Hematopoietic multipotent progenitor cell treated with erythropoietin and hydrocortisone succinate and interleukin-3 and kit ligand, for 6 days (in vitro differentiated cells): ENCODE results near the gene DHRS2.
"Not testable (repeated sequence)": the region's sequence is repeated elsewhere in the genome, so short reads cannot be mapped to it uniquely, and the experiment has no call there.

Source experiments
- DNase-seq: peaks from one replicate; pipeline ENCODE4 v3.0.0-alpha.2; 2015

The DHRS2 gene, protein sequence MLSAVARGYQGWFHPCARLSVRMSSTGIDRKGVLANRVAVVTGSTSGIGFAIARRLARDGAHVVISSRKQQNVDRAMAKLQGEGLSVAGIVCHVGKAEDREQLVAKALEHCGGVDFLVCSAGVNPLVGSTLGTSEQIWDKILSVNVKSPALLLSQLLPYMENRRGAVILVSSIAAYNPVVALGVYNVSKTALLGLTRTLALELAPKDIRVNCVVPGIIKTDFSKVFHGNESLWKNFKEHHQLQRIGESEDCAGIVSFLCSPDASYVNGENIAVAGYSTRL

DNA sequence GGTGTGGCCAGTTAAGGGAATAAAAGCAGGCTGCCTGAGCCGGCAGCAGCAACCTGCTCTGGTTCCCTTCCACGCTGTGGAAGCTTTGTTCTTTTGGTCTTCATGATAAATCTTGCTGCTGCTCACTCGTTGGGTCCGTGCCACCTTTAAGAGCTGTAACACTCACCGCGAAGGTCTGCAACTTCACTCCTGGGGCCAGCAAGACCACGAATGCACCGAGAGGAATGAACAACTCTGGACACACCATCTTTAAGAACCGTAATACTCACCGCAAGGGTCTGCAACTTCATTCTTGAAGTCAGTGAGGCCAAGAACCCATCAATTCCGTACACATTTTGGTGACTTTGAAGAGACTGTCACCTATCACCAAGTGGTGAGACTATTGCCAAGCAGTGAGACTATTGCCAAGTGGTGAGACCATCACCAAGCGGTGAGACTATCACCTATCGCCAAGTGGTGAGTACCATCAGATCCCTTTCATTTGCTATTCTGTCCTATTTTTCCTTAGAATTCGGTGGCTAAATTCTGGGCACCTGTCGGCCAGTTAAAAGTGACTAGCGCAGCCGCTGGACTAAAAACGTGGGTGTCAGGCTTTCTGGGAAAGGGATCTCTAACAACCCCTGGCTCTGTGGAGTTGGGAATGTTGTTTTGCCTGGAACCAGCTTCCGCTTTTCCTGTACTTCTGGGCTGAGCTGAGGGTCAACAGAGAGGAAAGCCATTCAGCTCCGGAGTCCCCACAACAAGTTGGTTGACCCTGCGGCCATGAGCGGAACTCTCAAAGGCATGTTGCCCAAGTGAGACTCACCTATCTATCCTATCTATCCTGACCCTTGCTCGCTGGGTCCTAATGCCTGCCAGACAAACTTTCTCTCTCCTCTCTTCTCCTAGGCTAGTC lies at the start of gene DHRS2:
TSS of gene DHRS2 (plus strand) at position 48 of the 895 bp plus-strand sequence. CDS start 2,501 bp downstream, outside the sequence.
- no peak for DNase-seq

DNA sequence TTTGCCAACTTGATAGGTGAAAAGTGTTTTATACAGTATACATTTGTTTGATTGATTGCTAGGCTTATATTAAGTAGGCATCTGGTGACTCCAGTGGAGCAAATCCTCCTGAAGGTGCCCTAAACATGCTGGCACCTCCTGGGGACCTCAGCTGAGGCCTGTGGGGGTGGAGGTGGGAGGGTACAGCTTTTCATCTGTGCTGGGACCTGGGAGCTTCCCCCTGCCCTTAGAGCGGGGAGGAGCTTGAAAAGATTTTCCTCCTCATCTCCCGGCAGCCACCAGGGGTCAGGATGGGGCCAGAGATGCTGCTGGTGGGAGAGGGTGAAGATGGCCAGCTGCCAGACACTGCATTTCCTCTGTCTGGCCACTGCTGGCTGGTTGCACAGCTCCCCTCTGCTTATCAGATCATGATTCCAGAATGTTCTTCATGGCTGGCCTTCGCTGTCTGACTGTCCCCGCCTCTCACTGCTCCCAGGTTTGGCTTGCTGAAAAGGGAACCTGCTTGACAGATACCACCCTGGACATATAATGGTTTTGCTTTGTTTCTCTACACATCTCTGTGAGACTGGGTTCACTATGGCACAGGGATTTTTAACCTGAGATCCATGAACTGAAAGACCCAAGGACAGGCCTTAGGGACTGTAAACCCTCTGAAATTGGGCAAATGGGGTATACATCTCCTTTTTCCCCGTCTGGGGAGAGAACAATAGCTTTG lies 47.1 kb upstream of the DHRS2 start:
- peak; percentile 93 for DNase-seq

GRCh38 chr14:23589606-23590005 lies 46.6 kb upstream of the DHRS2 start:
- DNase-seq, result no peak

DNA sequence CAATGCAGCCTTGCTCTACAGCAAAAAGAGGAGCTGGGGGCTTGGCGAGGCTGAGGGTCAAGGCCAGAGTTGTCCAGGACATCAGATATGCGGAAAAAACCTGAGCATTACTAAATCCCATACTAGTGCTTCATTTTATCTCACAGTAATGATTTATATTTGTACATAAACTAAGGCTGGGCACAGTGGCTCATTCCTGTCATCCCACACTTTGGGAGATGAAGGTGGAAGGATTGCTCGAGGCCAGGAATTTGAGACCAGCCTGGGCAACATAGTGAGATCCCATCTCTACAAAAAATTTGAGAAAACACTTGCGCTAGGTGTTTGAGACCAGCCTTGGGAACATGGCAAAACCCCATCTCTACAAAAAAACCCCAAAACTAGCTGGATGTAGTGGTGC lies 46.0 kb upstream of the DHRS2 start:
- no peak for DNase-seq

DNA sequence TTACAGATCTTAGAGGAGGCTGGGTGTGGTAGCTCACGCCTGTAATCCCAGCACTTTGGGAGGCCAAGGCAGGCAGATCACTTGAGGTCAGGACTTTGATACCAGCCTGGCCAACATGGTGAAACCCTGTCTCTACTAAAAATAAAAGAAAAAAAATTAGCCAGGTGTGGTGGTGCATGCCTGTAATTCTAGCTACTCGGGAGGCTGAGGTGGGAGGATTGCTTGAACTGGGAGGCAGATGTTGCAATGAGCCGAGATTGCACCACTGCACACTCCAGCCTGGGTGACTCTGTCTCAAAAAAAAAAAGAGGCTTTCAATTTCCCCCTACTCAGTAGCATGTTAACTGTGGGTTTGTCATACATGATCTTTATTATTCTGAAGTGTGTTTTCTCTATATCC lies 42.0 kb upstream of the DHRS2 start:
- DNase-seq, result not testable (repeated sequence)

DNA sequence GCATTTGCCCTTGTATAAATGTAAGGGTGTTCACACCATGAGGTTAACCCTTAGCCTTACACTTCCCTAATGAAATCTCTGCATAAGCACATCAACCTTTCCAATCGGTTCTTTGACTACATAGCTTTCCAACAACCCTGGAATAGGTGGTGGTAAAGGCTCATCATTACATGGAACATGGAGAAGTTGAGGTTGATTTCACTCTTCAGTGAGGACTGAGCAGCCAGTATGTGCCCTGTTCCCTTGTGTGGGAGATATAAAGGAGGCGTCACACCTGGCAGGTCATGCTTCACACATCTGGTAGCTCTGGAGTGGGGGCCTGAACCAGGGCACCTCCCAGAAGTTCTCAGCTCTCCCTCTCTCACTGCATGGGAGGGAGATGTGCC lies 35.8 kb upstream of the DHRS2 start:
- no peak for DNase-seq

GRCh38 chr14:23600806-23601205 lies 35.4 kb upstream of the DHRS2 start:
- no peak for DNase-seq

DNA sequence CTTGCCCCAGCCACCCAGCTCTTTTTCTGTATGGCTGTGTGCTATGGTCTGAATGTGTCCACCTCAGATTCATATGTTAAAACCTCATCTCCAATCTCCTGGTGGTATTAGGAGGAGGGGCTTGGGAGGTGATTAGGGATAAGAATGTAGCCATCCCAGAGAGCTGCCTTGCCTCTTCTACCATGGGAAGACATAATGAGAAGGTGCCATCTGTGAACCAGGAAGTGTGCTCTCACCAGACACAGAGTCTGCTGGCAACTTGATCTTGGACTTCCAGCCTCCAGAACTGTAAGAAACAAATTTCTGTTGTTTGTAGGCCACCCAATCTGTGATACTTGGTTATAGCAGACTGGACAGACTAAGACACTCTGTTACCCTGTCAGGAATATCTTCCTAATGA lies 34.7 kb upstream of the DHRS2 start:
- DNase-seq, result no peak

DNA sequence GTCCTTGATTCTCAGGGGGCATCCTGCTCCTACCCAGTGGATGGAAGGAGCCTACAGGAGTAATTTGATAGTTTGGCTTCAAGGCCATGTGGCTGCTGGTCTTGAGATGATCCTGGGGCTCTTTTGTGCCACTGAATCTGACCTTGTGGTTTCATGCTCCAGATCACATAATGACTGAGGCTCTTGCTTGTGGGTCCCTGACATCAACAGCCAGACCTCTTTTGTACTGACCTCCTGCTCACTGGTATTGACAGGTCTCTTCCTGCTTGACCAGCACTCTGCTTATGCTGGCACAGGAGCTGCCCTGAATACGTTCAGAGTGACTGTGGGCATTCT lies 34.4 kb upstream of the DHRS2 start:
- no peak for DNase-seq

DNA sequence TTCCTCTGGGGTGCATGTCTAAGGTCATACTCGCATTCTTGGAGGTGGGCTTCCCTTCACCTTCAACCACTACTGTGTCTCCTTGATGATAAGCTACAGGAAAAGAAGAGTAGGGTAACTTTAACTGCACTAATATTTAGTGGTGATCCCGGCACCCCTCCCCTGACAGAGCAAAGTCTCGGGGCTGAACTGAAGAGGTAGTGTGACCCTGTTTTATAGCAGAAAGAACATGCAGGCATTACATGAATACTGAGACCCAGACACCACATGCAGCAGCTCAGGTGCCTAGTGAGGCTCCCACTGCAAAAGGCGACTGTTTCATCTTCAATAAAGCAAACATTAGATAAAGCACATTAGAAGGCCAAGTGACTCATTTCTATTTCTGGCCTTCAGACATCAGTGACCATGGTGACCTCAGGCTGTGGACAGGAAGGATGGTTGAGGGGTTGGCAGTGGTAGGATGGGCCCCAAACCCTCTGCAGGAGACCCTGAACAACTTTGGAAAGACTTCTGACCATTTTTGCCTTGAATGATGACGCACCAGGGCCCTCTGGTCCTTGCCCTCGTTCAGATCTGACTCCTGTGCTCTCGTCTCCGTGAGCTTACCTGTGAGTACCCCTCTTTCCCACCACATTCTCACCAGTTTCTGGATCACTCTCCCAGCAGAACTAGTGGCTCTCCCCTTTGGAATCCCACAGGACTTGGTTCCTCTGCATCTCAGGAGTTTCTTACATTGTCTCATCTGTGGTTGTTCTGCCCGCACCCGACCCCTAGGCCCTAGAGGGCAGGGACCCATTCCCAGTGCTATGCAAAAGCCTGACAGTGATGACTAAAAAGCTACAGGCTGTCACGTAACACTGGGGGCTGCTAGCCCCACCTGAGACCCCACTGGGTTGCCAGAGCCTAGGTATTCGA lies 33.7 kb upstream of the DHRS2 start:
- no peak for DNase-seq

GRCh38 chr14:23603103-23603502 lies 33.1 kb upstream of the DHRS2 start:
- no peak for DNase-seq

- no peak for DNase-seq
Observed at GRCh38 chr14:23604148-23604547, 32.0 kb upstream of the DHRS2 start.

- no peak for DNase-seq
Observed at GRCh38 chr14:23604675-23605170, 31.4 kb upstream of the DHRS2 start.

- DNase-seq, result no peak
Observed at GRCh38 chr14:23605931-23606585, 30.1 kb upstream of the DHRS2 start.

GRCh38 chr14:23608454-23608853 lies 27.7 kb upstream of the DHRS2 start:
- DNase-seq, result no peak

- DNase-seq, result no peak
Observed at GRCh38 chr14:23609001-23609400, 27.2 kb upstream of the DHRS2 start.

GRCh38 chr14:23609411-23610089 lies 26.6 kb upstream of the DHRS2 start:
- not testable (repeated sequence) for DNase-seq

DNA sequence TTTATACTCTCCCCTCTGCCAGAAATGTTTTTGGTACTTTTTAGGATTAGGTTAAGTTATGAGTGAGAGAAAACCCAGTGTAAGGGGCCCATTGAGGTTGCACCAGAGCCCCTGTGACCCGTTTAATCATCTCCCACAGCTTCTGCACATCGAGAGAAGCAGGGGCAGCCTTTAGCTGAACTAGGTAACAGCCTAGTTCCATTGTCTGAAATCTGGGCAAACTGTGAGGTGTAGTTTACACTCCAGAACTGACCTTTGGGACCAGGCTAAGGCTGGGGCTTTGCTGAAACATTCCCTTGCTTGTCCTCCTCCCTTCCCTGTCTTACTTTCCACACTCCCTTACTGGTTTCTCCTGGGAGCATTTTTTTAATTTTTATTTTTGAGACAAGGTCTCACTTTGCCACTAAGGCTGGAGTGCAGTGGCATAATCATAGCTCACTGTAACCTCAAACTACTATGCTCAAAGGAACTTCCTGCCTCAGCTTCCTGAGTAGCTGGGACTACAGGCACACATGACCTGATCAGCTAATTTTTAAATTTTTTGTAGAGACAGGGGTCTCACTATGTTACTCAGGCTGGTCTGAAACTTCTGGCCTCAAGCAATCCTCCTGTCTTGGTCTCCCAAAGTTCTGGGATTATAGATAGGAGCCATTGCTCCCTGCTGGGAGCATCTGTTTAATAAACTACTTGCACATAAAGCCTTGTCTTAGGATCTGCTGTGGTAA lies 25.9 kb upstream of the DHRS2 start:
- DNase-seq, result peak; percentile 5

DNA sequence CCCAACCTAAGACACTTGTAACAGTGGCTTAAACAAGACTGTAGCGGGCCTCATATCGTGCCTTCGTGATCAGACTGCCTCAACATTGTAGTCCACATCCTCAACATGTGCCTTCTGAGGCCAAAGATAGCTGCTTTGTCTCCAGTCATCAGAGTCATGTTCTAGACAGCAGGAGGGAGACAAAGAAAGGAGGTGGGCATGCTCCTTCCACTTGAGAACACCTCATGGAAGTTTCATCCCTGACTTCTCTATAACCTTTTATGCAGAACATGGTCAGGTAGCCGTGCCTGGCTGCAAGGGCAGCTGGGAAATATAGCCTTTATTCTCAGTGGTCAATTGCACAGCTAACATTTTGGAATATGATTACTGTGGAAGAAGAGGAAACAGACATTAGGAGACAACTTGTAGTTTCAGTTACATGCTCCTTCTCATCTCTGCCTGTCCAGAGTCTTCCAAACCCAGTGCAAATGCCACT lies 25.3 kb upstream of the DHRS2 start:
- DNase-seq, result peak; percentile 5

GRCh38 chr14:23612354-23612732 lies 23.8 kb upstream of the DHRS2 start:
- DNase-seq, result no peak
